H1 (cell line): ENCODE results near the gene PDS5A.

ENCODE experiments used
- BCL11A ChIP-seq, 2 experiments: IDR thresholded peaks; one replicate each; pipeline ENCODE4 v1.6.1; 2011; ENCODE audit warnings: low read depth in 2 of 2, low read length in 2 of 2, mild to moderate bottlenecking in 2 of 2
- EP300 ChIP-seq, 2 experiments: IDR thresholded peaks; 1 replicate in 1 of 2; 2 replicates in 1 of 2; pipeline ENCODE4 v1.6.1; 2011 to 2012; ENCODE audit warnings: low read depth in 2 of 2, low read length in 2 of 2, mild to moderate bottlenecking in 2 of 2, borderline replicate concordance in 1 of 2, inconsistent platforms in 1 of 2, moderate library complexity in 1 of 2
- NANOG ChIP-seq: IDR thresholded peaks from 2 replicates; pipeline ENCODE4 v1.6.1; 2011; ENCODE audit warnings: low read length, low read depth, mild to moderate bottlenecking, inconsistent platforms; ENCODE audit not compliant: insufficient read depth, poor library complexity, severe bottlenecking
- POLR2A ChIP-seq, 2 experiments: IDR thresholded peaks; 1 replicate in 1 of 2; 2 replicates in 1 of 2; pipeline ENCODE4 v1.6.1; 2011; ENCODE audit warnings: low read depth in 2 of 2, low read length in 2 of 2, mild to moderate bottlenecking in 2 of 2; ENCODE audit errors: control extremely low read depth in 1 of 2
- TEAD4 ChIP-seq: IDR thresholded peaks from 2 replicates; pipeline ENCODE4 v1.6.1; 2012; ENCODE audit warnings: low read depth, low read length, inconsistent platforms, mixed read lengths
- YY1 ChIP-seq: IDR thresholded peaks from 2 replicates; pipeline ENCODE4 v1.6.1; 2011; ENCODE audit warnings: low read depth, mild to moderate bottlenecking, low read length
- ZNF274 ChIP-seq: IDR thresholded peaks from 2 replicates; pipeline ENCODE4 v1.7.0; 2012; ENCODE audit warnings: low read length, borderline replicate concordance; ENCODE audit errors: extremely low read depth
- TF ChIP-seq, protein P1 (sequence below), 3 experiments: IDR thresholded peaks; 1 replicate in 2 of 3; 2 replicates in 1 of 3; pipeline versions ENCODE4 v1.5.1 to v1.6.1; 2011; ENCODE audit warnings: low read length in 3 of 3, mild to moderate bottlenecking in 3 of 3, inconsistent platforms in 2 of 3, low read depth in 1 of 3, moderate library complexity in 1 of 3; ENCODE audit not compliant: insufficient read depth in 1 of 3; ENCODE audit errors: control extremely low read depth in 1 of 3
- TF ChIP-seq, protein P2 (sequence below): IDR thresholded peaks from 2 replicates; pipeline ENCODE4 v1.6.1; 2011; ENCODE audit warnings: low read length, improper control_type of control experiment
- TF ChIP-seq, protein P3 (sequence below): IDR thresholded peaks from 2 replicates; pipeline ENCODE4 v1.6.1; 2012; ENCODE audit warnings: inconsistent platforms

GRCh38 chr4:39865280-39865679 is 112.4 kb downstream of the PDS5A start:
- TF ChIP-seq EP300 (IDR thresholded peaks at IDR 0.05; ENCODE audit: borderline replicate concordance in 1 of 2, low read depth in 2 of 2, low read length in 2 of 2) = no peak
- TF ChIP-seq YY1 = no peak
- no peak for TF ChIP-seq POLR2A (IDR thresholded peaks at IDR 0.05; ENCODE audit: control extremely low read depth in 1 of 2, low read depth in 2 of 2, low read length in 2 of 2)
- TF ChIP-seq, protein P1, sequence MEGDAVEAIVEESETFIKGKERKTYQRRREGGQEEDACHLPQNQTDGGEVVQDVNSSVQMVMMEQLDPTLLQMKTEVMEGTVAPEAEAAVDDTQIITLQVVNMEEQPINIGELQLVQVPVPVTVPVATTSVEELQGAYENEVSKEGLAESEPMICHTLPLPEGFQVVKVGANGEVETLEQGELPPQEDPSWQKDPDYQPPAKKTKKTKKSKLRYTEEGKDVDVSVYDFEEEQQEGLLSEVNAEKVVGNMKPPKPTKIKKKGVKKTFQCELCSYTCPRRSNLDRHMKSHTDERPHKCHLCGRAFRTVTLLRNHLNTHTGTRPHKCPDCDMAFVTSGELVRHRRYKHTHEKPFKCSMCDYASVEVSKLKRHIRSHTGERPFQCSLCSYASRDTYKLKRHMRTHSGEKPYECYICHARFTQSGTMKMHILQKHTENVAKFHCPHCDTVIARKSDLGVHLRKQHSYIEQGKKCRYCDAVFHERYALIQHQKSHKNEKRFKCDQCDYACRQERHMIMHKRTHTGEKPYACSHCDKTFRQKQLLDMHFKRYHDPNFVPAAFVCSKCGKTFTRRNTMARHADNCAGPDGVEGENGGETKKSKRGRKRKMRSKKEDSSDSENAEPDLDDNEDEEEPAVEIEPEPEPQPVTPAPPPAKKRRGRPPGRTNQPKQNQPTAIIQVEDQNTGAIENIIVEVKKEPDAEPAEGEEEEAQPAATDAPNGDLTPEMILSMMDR (IDR thresholded peaks at IDR 0.05; ENCODE audit: control extremely low read depth in 1 of 3, insufficient read depth in 1 of 3, low read depth in 1 of 3, low read length in 3 of 3) = no peak
- no peak for TF ChIP-seq NANOG
- TF ChIP-seq, protein P2, sequence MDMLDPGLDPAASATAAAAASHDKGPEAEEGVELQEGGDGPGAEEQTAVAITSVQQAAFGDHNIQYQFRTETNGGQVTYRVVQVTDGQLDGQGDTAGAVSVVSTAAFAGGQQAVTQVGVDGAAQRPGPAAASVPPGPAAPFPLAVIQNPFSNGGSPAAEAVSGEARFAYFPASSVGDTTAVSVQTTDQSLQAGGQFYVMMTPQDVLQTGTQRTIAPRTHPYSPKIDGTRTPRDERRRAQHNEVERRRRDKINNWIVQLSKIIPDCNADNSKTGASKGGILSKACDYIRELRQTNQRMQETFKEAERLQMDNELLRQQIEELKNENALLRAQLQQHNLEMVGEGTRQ = no peak
- no peak for TF ChIP-seq TEAD4
- no peak for TF ChIP-seq ZNF274
- no peak for TF ChIP-seq BCL11A (IDR thresholded peaks at IDR 0.05; ENCODE audit: low read depth in 2 of 2, low read length in 2 of 2)
- TF ChIP-seq, protein P3, sequence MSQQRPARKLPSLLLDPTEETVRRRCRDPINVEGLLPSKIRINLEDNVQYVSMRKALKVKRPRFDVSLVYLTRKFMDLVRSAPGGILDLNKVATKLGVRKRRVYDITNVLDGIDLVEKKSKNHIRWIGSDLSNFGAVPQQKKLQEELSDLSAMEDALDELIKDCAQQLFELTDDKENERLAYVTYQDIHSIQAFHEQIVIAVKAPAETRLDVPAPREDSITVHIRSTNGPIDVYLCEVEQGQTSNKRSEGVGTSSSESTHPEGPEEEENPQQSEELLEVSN = no peak
